Islet of Langerhans (tissue), 1 donor: ENCODE data around the gene NR5A2.
"Not testable (repeated sequence)": the region's sequence is repeated elsewhere in the genome, so short reads cannot be mapped to it uniquely, and the experiment has no call there.

Experiments
- FAIRE-seq: peaks from one replicate; lab custom pipeline; 2011; peaks lifted over from hg19 to GRCh38; lab: Jason Lieb, UNC

The NR5A2 gene

DNA sequence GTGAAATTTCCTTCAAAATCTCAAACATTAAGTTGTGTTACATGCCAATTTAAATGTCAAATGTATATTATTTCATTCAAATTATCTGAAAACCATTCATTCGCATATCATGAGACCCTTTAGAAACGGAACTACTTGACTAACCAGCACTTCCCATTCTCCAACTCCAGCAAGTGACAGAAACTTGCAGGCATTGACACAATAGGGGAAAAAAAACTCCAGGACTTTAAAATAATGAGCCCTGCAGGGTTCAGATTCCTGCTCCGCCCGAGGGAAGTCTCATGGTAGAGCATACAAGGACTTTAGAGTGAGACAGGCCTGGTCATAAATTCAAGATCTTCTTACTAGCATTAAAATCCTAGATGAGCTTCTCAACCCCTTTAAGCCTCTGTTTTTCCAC, 138.9 kb downstream of the NR5A2 start:
- FAIRE-seq: no peak

- no peak for FAIRE-seq
Measured at GRCh38 chr1:200168926-200169325, 141.4 kb downstream of the NR5A2 start.

- FAIRE-seq: peak; percentile 77
Measured at GRCh38 chr1:200172311-200172710, 144.8 kb downstream of the NR5A2 start.

GRCh38 chr1:200173097-200173618, 145.6 kb downstream of the NR5A2 start:
- no peak for FAIRE-seq

GRCh38 chr1:200174525-200175295, 147.2 kb downstream of the NR5A2 start:
- FAIRE-seq: no peak

- no peak for FAIRE-seq
Measured at GRCh38 chr1:200176181-200176580, 148.7 kb downstream of the NR5A2 start.

DNA sequence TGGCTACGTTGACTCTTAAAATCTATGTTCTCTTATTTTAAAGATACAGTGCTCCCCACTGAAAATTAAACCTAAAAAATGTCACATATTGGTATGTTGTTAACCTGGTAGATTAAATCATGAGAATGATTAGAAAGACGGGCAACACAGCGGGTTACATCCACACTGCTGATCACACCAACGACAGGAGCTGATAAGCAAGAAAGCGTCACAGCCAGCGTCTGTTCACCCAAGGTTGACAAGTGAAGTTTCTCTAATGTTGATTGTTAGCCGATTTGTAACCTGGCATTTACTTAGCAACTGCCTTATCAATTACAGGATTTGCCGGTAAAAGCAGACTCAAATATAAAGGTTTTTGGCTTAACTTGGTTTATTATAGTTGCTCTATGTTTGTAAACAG, 149.3 kb downstream of the NR5A2 start:
- FAIRE-seq: no peak

GRCh38 chr1:200178340-200178739, 150.8 kb downstream of the NR5A2 start:
- no peak for FAIRE-seq

DNA sequence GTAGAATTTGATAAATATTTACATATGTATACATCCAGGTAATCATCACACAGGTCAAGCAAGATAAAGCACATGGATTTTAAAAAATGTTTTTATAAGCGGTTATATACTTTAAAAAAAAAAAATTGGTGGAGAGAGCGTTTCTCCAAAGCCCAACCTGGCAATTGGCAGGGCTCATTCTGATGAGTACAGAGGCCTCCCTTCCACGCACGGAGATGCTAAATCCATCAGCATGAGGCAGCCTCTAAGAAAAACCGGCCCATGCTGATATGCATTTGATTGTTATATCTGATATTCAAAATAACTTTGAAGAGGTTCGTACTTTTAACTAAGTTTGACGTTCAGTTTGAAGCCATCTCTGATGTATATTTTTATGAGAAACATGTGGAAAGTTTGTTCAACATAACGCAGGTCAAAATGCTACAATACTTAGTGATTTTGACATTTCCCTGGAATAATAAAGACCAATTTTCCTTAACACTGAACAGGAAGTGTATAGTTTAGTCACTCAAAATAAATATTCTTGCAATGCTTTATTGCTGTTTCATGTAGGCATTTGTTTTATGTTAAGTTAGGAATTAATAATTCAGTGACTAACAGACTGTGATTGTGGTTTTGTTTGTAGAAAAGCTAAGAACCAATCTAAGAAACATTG, 151.7 kb downstream of the NR5A2 start:
- no peak for FAIRE-seq

GRCh38 chr1:200179781-200180160, 152.3 kb downstream of the NR5A2 start:
- no peak for FAIRE-seq

DNA sequence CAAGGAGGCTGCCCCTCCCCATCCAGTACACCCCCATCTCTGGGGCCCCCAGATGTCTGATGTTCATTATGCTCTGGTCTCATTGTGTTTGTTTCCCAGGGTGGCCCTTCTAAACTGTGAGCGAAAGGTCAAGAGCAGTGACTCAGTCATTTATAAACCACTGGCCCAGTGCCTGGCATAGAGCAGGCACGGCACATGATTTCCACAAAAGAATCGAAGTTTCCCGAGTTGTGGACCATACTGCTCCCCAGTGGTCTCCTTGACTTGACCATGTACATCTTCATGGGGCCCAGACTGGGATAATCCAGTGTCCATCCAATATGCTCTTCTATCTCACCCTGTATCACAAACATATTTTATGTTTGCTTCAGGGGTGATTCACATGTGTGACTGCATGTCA, 153.3 kb downstream of the NR5A2 start:
- FAIRE-seq: no peak

DNA sequence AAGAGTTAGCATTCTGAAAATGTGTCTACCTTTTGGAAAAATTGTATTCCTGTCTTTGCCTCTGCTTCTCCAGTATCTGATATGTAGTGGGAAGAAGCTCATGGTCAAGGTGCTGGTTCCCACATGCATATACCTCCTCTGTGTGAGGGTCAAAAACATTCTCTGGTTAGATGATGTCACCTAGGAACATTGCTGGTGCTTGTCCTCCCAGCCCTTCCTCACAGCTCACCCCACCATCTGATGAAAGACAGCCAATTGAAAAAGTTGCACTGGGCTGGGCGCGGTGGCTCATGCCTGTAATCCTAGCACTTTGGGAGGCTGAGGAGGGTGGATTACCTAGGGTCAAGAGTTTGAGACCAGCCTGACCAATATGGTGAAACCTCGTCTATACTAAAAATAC, 154.4 kb downstream of the NR5A2 start:
- no peak for FAIRE-seq

DNA sequence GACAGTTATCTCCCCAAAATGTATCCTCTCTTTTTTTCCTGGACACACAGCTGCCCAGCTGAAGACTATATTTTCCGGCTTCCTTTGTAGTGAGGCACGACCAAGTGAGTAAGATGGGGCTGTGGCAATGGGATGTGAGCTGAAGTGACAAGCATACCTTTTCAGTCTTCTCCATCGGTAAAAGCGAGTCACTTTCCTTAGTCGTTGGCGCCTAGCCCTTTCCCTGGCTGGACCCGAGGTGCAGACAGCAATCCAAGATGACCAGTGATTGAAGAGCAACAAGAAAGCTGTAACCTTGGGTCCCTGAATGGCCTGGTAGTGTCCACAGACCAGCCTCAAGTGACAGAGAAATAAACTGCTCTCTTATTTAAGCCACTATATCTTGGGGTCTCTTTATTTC, 155.2 kb downstream of the NR5A2 start:
- FAIRE-seq: no peak

GRCh38 chr1:200183637-200184036, 156.1 kb downstream of the NR5A2 start:
- FAIRE-seq: no peak

DNA sequence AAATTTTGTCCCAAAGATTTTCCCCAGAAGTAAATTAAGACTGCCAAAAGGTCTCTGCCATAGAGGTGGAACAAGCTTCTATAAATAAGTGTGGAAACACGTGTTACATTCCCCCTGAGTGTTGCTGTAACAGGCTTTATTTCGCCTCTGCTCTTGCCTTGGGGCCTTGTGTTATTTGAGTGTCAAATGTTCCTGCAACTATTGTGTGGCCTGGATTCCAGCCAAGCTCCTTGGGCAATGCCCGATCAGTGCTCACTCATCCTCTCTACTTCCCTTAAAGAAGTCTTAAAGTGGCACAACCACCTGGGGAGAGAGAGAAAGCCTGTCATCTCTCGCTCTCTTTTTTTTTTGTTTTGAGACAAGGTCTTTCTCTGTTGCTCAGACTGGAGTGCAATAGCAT, 156.7 kb downstream of the NR5A2 start:
- no peak for FAIRE-seq

DNA sequence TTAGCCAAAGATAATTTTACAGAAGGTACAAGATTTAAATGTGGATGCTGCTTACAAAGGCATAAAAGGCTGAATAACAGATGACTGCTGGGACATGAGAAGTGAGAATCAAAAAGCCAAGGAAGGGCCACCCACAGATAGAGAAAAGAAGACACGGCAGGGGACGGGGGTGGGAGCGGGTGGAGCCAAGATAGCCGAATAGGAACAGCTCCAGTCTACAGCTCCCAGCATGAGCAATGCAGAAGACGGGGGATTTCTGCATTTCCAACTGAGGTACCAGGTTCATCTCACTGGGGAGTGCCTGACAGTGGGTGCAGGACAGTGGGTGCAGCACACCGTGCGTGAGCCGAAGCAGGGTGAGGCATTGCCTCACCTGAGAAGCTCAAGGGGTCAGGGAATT, 157.7 kb downstream of the NR5A2 start:
- not testable (repeated sequence) for FAIRE-seq

DNA sequence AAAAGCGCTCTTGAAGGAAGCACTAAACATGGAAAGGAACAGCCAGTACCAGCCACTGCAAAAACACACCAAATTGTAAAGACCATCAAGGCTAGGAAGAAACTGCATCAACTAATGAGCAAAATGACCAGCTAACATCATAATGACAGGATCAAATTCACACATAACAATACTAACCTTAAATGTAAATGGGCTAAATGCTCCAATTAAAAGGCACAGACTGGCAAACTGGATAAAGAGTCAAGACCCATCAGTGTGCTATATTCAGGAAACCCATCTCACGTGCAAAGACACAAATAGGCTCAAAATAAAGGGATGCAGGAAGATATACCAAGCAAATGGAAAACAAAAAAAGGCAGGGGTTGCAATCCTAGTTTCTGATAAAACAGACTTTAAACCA, 159.8 kb downstream of the NR5A2 start:
- FAIRE-seq: not testable (repeated sequence)

GRCh38 chr1:200191993-200192392, 164.5 kb downstream of the NR5A2 start:
- FAIRE-seq: no peak

DNA sequence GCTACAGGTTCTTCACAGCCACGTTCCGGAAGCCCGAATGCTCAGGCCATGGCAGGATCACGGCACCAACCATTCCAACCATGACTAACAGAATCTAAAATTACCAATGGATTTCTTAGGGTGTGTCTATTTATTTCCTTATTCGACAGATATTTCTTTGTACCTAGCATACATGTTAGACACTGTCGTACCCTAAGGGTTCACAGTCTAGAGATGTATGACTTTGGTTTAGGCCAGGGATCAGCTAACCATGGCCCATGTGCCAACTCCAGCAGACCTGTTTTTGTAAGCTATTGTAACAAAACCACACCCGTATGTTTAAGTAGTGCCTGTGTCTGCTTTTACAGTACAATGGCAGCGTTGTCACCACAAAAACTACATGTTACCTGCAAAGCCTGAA, 167.0 kb downstream of the NR5A2 start:
- no peak for FAIRE-seq

GRCh38 chr1:200198236-200198635, 170.7 kb downstream of the NR5A2 start:
- FAIRE-seq: no peak

GRCh38 chr1:200205216-200205995, 177.9 kb downstream of the NR5A2 start:
- no peak for FAIRE-seq

GRCh38 chr1:200206340-200206739, 178.8 kb downstream of the NR5A2 start:
- FAIRE-seq: no peak

- no peak for FAIRE-seq
Measured at GRCh38 chr1:200206761-200207160, 179.3 kb downstream of the NR5A2 start.
